Hepatocyte (in vitro differentiated cells): ENCODE measurements around the gene TULP4. TPM values are rescaled to one million over a fixed set of nuclear protein-coding genes. Genes with fewer than 3 reads are reported as not detected.

Source experiments
- DNase-seq: peaks from one replicate; pipeline ENCODE4 v3.0.0-alpha.2; 2016; ENCODE audit warnings: low spot score
- H2AFZ ChIP-seq: fragments of 200-600 bp; sonication (generic); 2 replicates; pipeline ENCODE4 v1.6.0; 2016; ENCODE audit warnings: antibody characterized with exemption, mild to moderate bottlenecking
- H3K27ac ChIP-seq: fragments of 200-600 bp; sonication (generic); 2 replicates; pipeline ENCODE4 v1.5.1; 2016; ENCODE audit warnings: mild to moderate bottlenecking
- H3K27me3 ChIP-seq: fragments of 200-600 bp; sonication (generic); 2 replicates; pipeline ENCODE4 v1.6.1; 2016
- H3K36me3 ChIP-seq: fragments of 200-600 bp; sonication (generic); replicated peaks from 2 replicates; pipeline ENCODE4 v1.5.1; 2016; ENCODE audit warnings: low read depth; ENCODE audit not compliant: insufficient read depth
- H3K4me1 ChIP-seq: fragments of 200-600 bp; sonication (generic); 2 replicates; pipeline ENCODE4 v1.5.1; 2016; ENCODE audit warnings: mild to moderate bottlenecking, moderate library complexity; ENCODE audit not compliant: insufficient read depth
- H3K4me2 ChIP-seq: fragments of 200-600 bp; sonication (generic); 2 replicates; pipeline ENCODE4 v1.6.0; 2016
- H3K4me3 ChIP-seq: fragments of 200-600 bp; sonication (generic); 2 replicates; pipeline ENCODE4 v1.5.1; 2016; ENCODE audit warnings: mild to moderate bottlenecking
- H3K79me2 ChIP-seq: fragments of 200-600 bp; sonication (generic); 2 replicates; pipeline ENCODE4 v1.6.0; 2017; ENCODE audit warnings: mild to moderate bottlenecking
- H3K9me2 ChIP-seq: fragments of 200-600 bp; sonication (generic); replicated peaks from 2 replicates; pipeline ENCODE4 v1.6.0; 2017; ENCODE audit warnings: mild to moderate bottlenecking; ENCODE audit not compliant: insufficient read depth
- H3K9me3 ChIP-seq: fragments of 200-600 bp; sonication (generic); 2 replicates; pipeline ENCODE4 v1.5.1; 2016; ENCODE audit warnings: low read depth, mild to moderate bottlenecking
- H4K20me1 ChIP-seq: fragments of 200-600 bp; sonication (generic); 2 replicates; pipeline ENCODE4 v1.6.0; 2016; ENCODE audit warnings: mild to moderate bottlenecking; ENCODE audit not compliant: insufficient read depth, poor library complexity, severe bottlenecking
- EZH2 ChIP-seq: fragments of 200-600 bp; sonication (generic); IDR thresholded peaks from 2 replicates; pipeline ENCODE4 v1.6.1; 2016; ENCODE audit warnings: antibody characterized with exemption, mild to moderate bottlenecking, borderline replicate concordance
- EZH2phosphoT487 ChIP-seq: fragments of 200-600 bp; sonication (generic); IDR thresholded peaks from one replicate; pipeline ENCODE4 v1.6.1; 2018; ENCODE audit warnings: antibody characterized with exemption, mild to moderate bottlenecking, low read depth, moderate library complexity; ENCODE audit not compliant: unreplicated experiment, severe bottlenecking
- WGBS: methylation state at CpG from one replicate; pipeline ENCODE4 v1.1.6; 2016; ENCODE audit warnings: low lambda C conversion rate; ENCODE audit errors: missing lambda C conversion rate; 5-methylcytosine and 5-hydroxymethylcytosine counted together
- polyA plus RNA-seq: library from polyadenylated mRNA; unstranded; fragments of >200 nt; fragmentation: Nextera tagmentation; extraction: Ambion mirVana; gene quantifications from 2 replicates; pipeline ENCODE4 v1.2.1, GENCODE V29; 2016
- total RNA-seq: library from RNA; depleted of rRNA; stranded (reverse); fragments of >200 nt; gene quantifications from 2 replicates; pipeline ENCODE4 v1.2.3, GENCODE V29; 2014
- TF ChIP-seq, protein P1 (sequence below): fragments of 200-600 bp; sonication (generic); IDR thresholded peaks from 2 replicates; pipeline ENCODE4 v1.5.1; 2016; ENCODE audit warnings: antibody characterized with exemption, mild to moderate bottlenecking; ENCODE audit not compliant: poor library complexity

TULP4 gene
- total and polyA plus RNA-seq, 2 experiments from 2014 or later = 30.1 to 129 TPM

DNA sequence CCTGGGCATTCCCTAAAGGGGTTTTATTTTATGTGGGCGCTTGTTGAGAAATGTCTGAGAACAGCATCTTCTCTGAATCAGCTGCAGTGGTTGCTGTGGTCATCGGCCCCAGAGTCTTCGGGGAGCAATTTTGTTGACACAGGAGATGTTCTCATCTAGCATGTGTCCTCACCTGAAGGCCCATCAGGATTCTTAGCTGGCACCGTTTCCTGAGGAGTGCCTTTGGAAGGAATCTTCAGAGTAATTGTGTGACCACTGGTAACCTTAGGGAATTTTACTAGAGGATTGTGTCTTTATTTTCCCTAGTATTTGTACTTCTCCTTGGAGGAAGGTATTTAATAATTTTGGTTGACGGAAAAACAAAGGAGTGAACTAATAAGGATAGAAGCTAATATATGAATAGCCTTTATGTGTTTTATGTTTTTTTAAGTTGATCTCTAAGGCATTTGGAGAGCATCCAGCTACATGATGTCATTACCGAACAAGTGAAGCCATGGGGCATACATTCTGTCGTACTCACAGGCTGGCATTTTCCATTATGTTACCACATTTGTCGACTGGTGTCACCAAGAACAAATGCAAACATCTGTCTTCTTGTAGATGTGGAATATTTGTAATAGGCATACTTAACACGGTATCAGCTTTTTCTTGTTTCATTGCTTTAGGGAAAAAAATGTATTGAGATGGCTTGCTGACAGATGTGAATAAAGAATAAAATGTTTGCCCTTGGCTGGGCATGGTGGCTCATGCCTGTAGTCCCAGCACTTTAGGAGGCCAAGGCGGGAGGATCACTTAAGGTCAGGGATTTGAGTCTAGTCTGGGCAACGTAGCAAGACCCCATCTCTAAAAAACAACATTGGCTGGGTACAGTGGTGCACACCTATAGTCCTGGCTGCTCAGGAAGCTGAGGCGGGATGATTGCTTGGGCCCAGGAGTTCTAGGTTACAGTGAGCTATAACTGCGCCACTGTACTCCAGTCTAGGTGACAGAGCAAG lies 41.9 kb downstream of the TULP4 start:
- Histone ChIP-seq H3K79me2 (peaks cover 77% of the 10 kb centered on the region), H3K9me2 (no peaks in the 10 kb centered on the region), H3K36me3 (no peaks in the 10 kb centered on the region), H4K20me1 (peaks cover 13% of the 10 kb centered on the region), H3K9me3 (no peaks in the 10 kb centered on the region), H3K27ac (no peak overlapping the region), H3K4me1 (no peaks in the 10 kb centered on the region), H3K27me3 (no peaks in the 10 kb centered on the region), H3K4me3 (no peak overlapping the region), H3K4me2 (no peak overlapping the region), H2AFZ (no peak overlapping the region)
- TF ChIP-seq, protein P1, sequence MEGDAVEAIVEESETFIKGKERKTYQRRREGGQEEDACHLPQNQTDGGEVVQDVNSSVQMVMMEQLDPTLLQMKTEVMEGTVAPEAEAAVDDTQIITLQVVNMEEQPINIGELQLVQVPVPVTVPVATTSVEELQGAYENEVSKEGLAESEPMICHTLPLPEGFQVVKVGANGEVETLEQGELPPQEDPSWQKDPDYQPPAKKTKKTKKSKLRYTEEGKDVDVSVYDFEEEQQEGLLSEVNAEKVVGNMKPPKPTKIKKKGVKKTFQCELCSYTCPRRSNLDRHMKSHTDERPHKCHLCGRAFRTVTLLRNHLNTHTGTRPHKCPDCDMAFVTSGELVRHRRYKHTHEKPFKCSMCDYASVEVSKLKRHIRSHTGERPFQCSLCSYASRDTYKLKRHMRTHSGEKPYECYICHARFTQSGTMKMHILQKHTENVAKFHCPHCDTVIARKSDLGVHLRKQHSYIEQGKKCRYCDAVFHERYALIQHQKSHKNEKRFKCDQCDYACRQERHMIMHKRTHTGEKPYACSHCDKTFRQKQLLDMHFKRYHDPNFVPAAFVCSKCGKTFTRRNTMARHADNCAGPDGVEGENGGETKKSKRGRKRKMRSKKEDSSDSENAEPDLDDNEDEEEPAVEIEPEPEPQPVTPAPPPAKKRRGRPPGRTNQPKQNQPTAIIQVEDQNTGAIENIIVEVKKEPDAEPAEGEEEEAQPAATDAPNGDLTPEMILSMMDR = no peak
- TF ChIP-seq EZH2phosphoT487 (no peak), EZH2 (no peak)
- no peak for DNase-seq
- 90% methylated on average over 13 of the region's 13 CpGs for WGBS

DNA sequence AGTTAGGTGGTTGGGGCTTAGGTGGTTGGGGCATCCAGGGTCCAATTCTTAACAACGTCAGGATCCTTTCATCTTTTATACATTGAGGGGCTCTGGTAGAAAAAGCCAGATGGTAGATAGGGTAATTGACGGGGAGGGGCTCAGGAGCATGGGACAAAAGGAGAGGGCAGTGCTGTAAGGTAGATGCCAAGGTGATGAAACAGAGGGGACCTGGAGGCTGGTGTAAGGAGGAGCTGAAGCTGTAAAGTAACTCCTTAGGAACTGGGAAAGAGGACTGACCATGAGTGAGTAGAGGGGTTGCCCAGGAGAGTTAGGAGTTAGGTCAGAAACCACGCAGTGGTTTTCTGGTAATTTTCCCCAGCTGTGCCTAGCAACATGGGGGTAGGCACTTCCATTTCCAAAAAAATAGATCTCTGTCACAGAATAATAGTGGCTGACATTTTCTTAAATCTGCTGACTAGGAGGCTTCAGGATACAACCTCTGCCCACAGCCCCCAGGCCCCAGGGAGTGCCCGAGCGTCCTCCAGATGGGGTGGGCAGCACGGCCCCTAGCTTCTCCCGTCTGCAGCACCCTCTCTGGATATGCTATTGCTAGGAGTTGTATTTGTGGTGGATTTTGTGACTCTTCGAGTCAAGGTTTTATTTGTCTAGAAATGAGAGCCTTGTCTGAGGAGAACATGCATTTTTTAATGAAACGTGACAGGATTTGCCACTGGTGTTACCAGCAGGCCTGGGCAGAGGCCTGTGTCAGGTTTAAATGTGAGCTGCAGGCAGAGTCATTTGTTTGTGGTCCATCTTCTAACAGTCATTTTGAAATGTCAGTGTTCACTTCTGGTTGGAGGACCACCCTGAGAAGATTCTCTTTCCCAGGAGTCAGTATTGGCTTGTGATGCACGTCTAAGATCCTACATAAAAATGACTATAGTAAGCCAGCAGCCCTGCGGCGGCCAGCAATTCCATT lies 44.6 kb downstream of the TULP4 start:
- no peaks in the 10 kb centered on the region for H3K9me3 ChIP-seq
- no peaks in the 10 kb centered on the region for H3K36me3 ChIP-seq
- H3K27ac ChIP-seq = no peak overlapping the region
- H2AFZ ChIP-seq = no peak overlapping the region
- no peaks in the 10 kb centered on the region for H3K4me1 ChIP-seq
- H4K20me1 ChIP-seq = peaks cover 13% of the 10 kb centered on the region
- no peak overlapping the region for H3K4me3 ChIP-seq
- DNase-seq = no peak
- WGBS = 88% methylated on average over 12 of the region's 12 CpGs
- H3K9me2 ChIP-seq = no peaks in the 10 kb centered on the region
- no peak for TF ChIP-seq EZH2phosphoT487
- no peak for TF ChIP-seq EZH2
- TF ChIP-seq, protein P1 = no peak
- peaks cover 88% of the 10 kb centered on the region for H3K79me2 ChIP-seq
- no peak overlapping the region for H3K4me2 ChIP-seq
- no peaks in the 10 kb centered on the region for H3K27me3 ChIP-seq

GRCh38 chr6:158357570-158358216 lies 45.4 kb downstream of the TULP4 start:
- H3K36me3 ChIP-seq = no peaks in the 10 kb centered on the region
- H3K9me3 ChIP-seq = no peaks in the 10 kb centered on the region
- no peaks in the 10 kb centered on the region for H3K4me1 ChIP-seq
- no peak overlapping the region for H3K27ac ChIP-seq
- H3K9me2 ChIP-seq = no peaks in the 10 kb centered on the region
- H3K4me2 ChIP-seq = no peak overlapping the region
- H4K20me1 ChIP-seq = peaks cover 13% of the 10 kb centered on the region
- H3K4me3 ChIP-seq = no peak overlapping the region
- no peaks in the 10 kb centered on the region for H3K27me3 ChIP-seq
- WGBS = 91% methylated on average over 7 of the region's 7 CpGs
- peaks cover 85% of the 10 kb centered on the region for H3K79me2 ChIP-seq
- no peak for TF ChIP-seq EZH2
- no peak for TF ChIP-seq EZH2phosphoT487
- TF ChIP-seq, protein P1 = no peak
- H2AFZ ChIP-seq = no peak overlapping the region
- DNase-seq = no peak
